Endothelial cell (in vitro differentiated cells): ENCODE data around the gene TSPEAR. TPM values are rescaled to one million over a fixed set of nuclear protein-coding genes. Genes with fewer than 3 reads are reported as not detected.
A peak's percentile ranks its signal among the peaks of the same experiment; 100 is the strongest.

Experiments used
- DNase-seq: peaks from one replicate; pipeline ENCODE4 v3.0.0; 2021; ENCODE audit warnings: low spot score
- H3K27ac Mint-ChIP-seq: one replicate; pipeline ENCODE4 v1.8.0; 2021; ENCODE audit warnings: mixed read lengths, inconsistent platforms; ENCODE audit not compliant: unreplicated experiment
- H3K27me3 Mint-ChIP-seq: one replicate; pipeline ENCODE4 v1.8.0; 2021; ENCODE audit warnings: mild to moderate bottlenecking, moderate library complexity, mixed read lengths, inconsistent platforms; ENCODE audit not compliant: unreplicated experiment
- H3K36me3 Mint-ChIP-seq: one replicate; pipeline ENCODE4 v1.8.0; 2021; ENCODE audit warnings: mild to moderate bottlenecking, low read depth, mixed read lengths, inconsistent platforms; ENCODE audit not compliant: unreplicated experiment
- H3K4me1 Mint-ChIP-seq: one replicate; pipeline ENCODE4 v1.8.0; 2021; ENCODE audit warnings: mild to moderate bottlenecking, mixed read lengths, inconsistent platforms; ENCODE audit not compliant: unreplicated experiment
- H3K4me3 Mint-ChIP-seq: one replicate; pipeline ENCODE4 v1.8.0; 2021; ENCODE audit warnings: mild to moderate bottlenecking, mixed read lengths, inconsistent platforms; ENCODE audit not compliant: unreplicated experiment
- H3K9me3 Mint-ChIP-seq: one replicate; pipeline ENCODE4 v1.8.0; 2021; ENCODE audit warnings: mixed read lengths, inconsistent platforms; ENCODE audit not compliant: unreplicated experiment
- CTCF ChIP-seq: fragments of 200-600 bp; sonication (generic); IDR thresholded peaks from one replicate; pipeline ENCODE4 v1.5.0; 2021; ENCODE audit warnings: antibody characterized with exemption; ENCODE audit not compliant: unreplicated experiment
- total RNA-seq: library from RNA; stranded (reverse); fragmentation: NEBNext Ultra II Directional; extraction: Animal tissue kit (Norgen Biotek cat#: 25700); gene quantifications from one replicate; pipeline ENCODE4 v1.2.1, GENCODE V29; 2021; ENCODE audit not compliant: unreplicated experiment

The TSPEAR gene
- total RNA-seq, 1 donor from 2014 or later, result not detected

GRCh38 chr21:44466996-44467858, 244.1 kb downstream of the TSPEAR start:
- no peak for DNase-seq
- Mint-ChIP-seq H3K27me3 (peaks cover 4% of the 10 kb centered on the region), H3K36me3 (peaks cover 6% of the 10 kb centered on the region), H3K9me3 (no peaks in the 10 kb centered on the region), H3K27ac (no peak overlapping the region), H3K4me1 (no peaks in the 10 kb centered on the region), H3K4me3 (no peak overlapping the region)
- no peak for TF ChIP-seq CTCF

GRCh38 chr21:44466351-44466954, 244.9 kb downstream of the TSPEAR start:
- peaks cover 4% of the 10 kb centered on the region for H3K27me3 Mint-ChIP-seq
- H3K27ac Mint-ChIP-seq, result peak overlapping the region; percentile 4

GRCh38 chr21:44464351-44464750, 247.0 kb downstream of the TSPEAR start:
- H3K4me1 Mint-ChIP-seq, result peaks cover 3% of the 10 kb centered on the region
- H3K4me3 Mint-ChIP-seq, result no peak overlapping the region
- H3K27ac Mint-ChIP-seq, result no peak overlapping the region
- TF ChIP-seq CTCF, result no peak
- peaks cover 4% of the 10 kb centered on the region for H3K27me3 Mint-ChIP-seq
- peaks cover 6% of the 10 kb centered on the region for H3K36me3 Mint-ChIP-seq
- DNase-seq, result no peak
- no peaks in the 10 kb centered on the region for H3K9me3 Mint-ChIP-seq

More at GRCh38 chr21:44466351-44466954, 244.9 kb downstream of the TSPEAR start:
- no peak overlapping the region for H3K4me3 Mint-ChIP-seq
- no peak for TF ChIP-seq CTCF
- peaks cover 6% of the 10 kb centered on the region for H3K36me3 Mint-ChIP-seq
- no peaks in the 10 kb centered on the region for H3K4me1 Mint-ChIP-seq
- H3K9me3 Mint-ChIP-seq, result no peaks in the 10 kb centered on the region
- DNase-seq, result no peak

- TF ChIP-seq CTCF, result no peak
- H3K9me3 Mint-ChIP-seq, result no peaks in the 10 kb centered on the region
- H3K4me3 Mint-ChIP-seq, result no peak overlapping the region
- no peak for DNase-seq
- H3K27ac Mint-ChIP-seq, result no peak overlapping the region
- peaks cover 3% of the 10 kb centered on the region for H3K4me1 Mint-ChIP-seq
- peaks cover 4% of the 10 kb centered on the region for H3K27me3 Mint-ChIP-seq
- H3K36me3 Mint-ChIP-seq, result peaks cover 6% of the 10 kb centered on the region
Observed at GRCh38 chr21:44463724-44464123, 247.6 kb downstream of the TSPEAR start.

GRCh38 chr21:44462834-44463200, 248.6 kb downstream of the TSPEAR start:
- no peak for DNase-seq
- TF ChIP-seq CTCF, result no peak
- Mint-ChIP-seq H3K4me3 (no peak overlapping the region), H3K27ac (no peak overlapping the region), H3K4me1 (peaks cover 3% of the 10 kb centered on the region), H3K36me3 (peaks cover 6% of the 10 kb centered on the region), H3K27me3 (peaks cover 4% of the 10 kb centered on the region), H3K9me3 (no peaks in the 10 kb centered on the region)
